SIG-M5 treated with dmso at 0.1 percent for 504 hours (cell line): Measurements from ENCODE around the gene TREML1.

Experiments
- DNase-seq: peaks from one replicate; lab custom pipeline; 2025; ENCODE audit not compliant: unreplicated experiment; lab: John Stamatoyannopoulos, UW

Gene TREML1

DNA sequence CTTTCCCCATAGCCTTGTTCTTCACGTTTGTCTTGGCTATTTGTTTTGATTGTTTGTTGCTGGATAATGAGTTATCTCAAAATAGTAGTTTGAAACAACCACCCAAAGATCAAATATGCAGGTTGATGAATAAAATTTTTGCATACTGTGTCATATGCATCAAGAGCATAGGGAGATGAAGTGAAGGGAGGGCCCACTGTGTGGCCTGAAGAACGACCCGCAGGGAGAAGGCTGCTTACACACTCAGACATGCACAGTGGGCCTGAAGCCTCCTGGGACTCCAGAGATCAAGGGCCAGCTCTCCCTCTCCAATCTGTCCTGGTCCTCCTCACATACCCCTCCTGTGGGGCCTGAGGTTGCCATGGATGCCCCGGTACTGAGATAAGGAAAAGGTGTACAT is 25.0 kb upstream of the TREML1 start:
- no peak for DNase-seq

DNA sequence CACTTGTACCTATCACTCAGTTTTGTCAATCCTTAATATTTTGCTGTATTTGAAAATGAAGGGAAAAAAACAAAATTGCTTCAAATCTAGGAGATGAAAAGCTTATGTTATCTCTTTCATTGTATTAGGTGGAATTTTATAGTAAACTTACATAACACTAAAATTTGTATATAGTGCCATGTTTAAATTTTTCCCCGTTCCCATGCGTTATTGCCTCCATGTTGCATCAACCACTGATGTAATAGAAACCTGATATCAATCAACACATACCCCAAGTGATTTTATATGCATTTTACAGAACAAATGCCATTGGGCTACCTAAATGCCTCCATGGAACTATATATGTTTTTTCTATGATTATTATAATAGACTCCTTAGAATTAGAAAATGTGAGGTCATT is 23.5 kb upstream of the TREML1 start:
- no peak for DNase-seq

DNA sequence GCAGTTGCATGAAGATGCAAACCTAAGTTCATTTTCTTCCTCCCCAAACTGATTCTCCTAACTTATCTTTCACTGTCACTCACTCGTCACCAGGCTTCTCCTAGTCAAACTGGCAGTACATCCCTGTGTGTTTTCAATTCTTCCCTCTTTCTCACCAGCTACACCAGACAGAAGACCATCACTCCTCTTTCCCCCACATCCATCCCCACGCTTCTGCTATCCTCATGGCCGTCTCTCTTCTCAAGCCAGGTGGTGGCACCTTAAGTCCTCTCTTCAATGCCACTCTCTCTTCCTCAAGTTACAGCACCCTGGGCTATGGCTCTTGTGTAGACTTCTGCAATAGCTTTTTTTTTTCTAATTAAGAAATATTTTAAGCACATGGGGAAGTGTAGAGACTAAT is 23.1 kb upstream of the TREML1 start:
- no peak for DNase-seq

DNA sequence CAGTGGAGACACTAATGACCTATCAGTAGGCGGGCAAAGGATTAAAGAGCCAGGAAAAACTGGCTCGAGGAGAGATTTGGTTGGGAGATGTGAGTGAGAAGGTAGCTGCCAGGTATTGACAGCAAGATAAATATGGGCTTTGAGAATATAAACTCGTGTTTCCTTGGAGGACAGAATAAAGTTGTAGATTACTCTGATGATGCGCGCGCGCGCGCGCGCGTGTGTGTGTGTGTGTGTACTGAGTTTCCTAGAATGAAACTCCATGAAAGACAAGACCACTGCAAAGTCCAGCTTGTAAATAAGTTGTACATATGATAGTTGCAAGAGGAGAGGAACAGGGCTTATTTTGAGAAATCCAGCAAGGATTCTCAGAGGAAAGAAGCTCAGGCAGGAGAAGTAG is 22.0 kb upstream of the TREML1 start:
- no peak for DNase-seq

DNA sequence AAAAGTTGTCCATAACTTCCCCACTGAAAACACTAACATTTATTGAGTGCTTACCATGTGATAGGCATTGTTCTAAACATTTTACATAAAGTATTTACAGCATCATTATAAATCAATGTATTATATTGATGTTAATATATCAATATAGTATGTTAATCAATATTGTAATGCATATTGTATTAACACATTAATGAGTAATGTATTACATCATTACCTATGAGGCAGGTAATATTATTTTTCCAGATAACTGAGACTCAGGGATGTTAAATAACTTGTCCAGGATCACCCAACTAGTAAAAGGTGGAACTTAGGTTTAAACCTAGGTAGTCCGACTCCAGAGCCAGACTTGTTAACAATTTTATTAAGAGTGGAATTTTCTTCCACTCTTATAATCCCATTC is 20.9 kb upstream of the TREML1 start:
- no peak for DNase-seq

DNA sequence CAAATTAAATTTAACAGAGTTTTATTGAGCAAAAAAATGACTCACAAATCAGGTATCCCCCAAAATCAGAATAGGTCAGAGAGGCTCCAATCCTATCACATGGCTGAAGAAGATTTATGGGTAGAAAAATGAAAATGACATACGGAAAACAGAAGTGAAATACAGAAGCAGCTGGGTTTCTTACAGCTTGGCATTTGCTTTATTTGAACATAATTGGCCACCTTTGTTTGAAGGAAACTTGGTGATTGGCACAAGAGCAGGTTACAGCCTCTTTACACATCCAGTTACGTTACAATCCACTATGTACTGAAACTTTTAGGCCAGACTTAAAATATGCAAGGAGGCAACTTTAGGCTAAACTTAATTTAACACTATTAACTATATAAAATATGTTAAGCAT is 20.5 kb upstream of the TREML1 start:
- no peak for DNase-seq

DNA sequence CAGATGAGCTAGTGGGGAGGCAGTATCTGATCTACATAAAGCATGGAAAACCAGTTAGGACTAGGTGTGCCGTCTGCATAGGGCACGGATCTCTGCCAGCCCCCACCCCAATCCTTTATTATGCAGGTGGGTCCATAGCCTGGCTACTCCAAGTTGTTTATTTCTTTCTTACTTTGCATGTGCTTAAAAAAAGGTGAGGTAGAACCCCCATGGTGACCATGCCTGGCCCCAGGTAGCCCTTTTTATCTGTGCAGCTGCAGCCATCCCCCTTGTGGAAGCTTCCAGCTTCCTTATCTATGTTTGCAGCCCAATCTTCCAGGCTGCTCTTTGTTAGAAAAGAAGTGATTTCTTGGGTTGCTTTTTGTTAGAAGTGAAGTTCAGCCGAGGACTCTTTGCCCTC is 17.8 kb upstream of the TREML1 start:
- DNase-seq, result no peak

DNA sequence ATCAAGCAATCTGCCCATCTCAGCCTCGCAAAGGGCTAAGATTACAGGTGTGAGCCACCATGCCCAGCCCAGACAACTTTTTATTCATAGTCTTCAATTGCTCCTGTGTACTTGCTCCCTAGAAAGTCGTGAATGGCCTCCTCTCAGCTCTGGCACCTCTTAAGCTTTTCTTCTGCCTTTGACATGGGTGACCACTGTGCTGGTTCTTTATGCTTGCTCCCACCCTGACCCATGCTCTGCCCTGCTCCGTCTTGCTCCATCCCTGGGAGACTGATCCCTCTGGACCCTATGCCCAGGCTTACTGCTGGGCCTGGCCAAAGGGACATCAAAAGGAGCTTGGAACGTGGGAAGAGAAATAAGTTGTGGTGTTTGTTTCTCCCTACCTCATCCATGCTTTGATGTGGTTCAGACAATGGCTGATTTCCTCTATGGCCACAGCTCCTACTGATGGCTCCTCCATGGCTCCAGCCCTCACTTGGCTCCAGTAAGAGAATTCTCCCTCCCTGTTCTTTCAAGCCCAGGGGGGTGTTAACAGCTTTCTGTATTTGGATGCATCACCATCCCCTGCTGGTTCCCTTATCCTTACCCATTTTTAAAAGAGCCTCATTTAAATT is 16.5 kb upstream of the TREML1 start:
- no peak for DNase-seq

DNA sequence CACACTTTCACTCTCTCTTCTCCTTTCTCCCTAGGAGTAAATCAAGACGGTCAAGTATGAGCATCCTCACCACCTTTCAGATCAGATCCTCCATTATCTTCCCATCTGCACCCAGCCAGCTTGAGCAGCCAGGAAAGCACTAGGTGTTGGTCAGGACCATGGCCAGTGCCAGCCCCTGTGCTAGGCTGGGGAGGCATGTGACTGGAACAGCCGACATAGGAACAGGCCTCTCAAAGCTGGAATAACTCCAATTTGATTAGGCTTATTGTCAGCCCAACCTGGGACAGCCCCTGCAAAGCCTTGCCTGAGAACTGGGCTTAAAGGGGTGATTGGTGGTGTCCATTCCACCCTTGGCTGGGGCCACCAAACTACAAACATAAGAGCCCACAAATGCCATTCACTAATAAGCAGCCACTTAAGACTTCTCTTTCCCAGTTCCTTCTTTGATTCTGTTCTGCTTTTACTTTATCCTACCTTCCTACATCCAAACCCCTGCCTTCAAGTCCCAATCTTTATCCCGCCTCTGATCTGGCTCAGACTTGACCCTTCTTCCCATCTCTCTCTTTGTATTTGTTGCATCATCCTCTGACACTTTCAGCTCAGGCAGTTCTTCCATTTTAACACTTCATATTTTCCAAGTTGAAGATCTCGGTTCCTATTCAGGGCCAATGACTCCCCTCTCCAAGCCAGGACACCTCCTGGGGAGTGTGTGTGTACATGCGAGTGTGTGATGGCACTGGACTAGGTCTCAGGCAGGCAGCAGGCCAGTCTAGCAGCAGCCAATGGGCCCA is 13.2 kb upstream of the TREML1 start:
- DNase-seq, result no peak

DNA sequence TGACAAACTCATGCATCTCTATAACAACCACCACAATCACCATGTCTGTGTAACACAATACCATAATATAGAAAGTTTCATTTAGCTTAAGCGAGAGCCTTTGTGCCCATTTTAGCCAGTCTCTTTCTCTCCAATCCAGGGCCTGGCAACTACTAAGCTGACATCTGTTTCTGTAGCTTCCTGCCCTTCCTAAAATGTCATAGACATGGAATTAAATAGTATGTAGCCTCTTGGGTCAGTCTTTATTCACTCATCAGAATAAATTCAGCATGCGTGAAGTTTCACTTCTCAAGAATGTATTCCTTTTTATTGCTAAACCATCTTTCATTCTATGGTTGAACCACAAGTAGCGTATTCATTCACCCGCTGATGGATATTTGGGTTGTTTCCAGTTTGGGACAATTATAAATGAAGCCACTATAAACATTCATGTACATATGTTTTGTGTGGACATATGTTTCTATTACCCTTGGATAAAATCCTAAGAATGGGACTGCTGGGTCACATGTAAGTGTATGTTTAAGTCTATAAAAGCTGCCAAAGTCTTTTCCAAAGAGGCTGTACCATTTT is 10.5 kb upstream of the TREML1 start:
- no peak for DNase-seq

DNA sequence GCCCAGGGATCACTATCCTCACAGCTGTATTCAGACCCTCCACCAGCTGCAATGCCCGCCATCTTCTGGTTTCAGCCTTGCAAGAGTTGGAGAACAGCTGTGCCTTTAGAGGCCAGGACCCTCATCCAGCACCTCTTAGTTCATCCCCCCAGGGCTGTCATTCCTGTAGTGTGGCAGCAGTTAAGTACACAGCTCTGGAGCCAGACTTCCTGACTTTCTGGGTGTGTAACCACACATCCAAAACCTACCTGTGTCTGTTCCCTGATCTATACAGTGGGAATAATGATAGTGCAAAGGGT is 9.2 kb upstream of the TREML1 start:
- DNase-seq, result no peak

DNA sequence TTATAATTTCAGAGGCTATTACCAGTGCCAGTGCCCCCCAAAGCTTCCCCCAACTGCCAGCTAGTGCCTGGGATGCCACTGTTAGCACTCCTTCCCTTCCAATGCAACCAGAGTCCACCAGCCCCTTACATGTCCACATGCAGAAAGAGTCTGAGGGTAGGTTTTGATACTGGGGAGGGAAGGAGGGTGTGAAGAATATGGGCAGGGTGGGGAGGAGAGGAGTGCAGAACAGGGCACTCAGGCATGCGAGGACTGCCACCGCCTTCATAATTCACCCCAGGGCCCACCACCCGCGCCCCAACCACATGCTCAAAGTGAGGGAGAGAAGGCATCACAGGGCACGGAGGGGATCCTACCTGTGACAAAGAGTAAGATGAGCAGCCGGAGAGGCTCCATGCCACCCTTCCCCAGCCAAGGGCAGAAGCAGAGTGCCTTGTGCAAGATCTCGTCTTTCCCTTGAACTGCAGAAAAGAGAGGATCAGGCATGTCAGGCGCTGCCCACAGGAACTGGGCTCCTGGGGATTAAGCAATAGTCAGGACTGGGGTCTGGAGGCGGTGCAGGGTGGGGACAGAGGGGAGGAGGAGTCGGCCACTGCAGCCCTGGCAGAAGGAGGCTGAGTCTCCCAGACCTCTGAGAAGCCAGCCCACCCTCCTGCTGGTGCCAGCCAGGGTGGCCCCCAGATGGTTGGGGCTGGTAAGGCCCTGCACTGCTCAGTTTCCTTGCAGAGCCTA is 8.7 kb upstream of the TREML1 start, which contains the start of gene TREM2:
TREM2 (minus strand) TSS at position 430 of the 732 bp plus-strand sequence; CDS start at position 396, 34 bp downstream.
- peak; percentile 18 for DNase-seq

DNA sequence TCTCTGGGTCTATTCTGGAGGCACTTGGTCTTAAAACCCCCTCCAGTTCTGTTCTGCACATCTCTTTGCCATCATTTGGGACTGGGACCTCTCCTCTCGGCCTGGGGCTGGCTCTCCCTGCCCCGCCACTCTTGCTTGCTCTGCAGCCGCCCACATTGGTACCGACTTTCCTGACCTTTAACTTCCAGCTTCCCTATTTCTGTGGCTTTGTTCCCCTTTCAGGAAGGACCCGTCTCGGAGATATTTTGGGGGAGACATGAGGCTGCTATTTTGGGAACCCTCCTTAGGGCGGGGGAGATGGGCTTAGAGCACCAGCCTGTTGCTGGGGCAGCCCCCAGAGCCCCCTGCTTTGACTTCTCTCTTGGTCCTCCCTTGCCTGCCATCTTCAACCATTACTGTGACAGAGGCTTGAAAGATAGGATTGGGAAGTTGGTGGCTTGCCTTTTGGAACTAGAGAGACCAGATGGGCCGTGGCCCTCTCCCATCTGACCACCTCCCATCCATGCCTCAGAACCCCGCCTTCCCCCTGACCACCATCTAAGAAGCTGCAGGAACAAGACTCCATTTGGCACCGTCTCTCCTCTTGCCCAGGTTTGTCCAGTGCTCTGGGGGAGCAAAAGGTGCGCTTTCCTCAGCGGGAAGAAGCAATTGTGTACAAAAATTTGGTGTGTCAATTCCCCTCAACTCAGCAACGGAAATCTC is 7.9 kb upstream of the TREML1 start:
- peak; percentile 35 for DNase-seq

DNA sequence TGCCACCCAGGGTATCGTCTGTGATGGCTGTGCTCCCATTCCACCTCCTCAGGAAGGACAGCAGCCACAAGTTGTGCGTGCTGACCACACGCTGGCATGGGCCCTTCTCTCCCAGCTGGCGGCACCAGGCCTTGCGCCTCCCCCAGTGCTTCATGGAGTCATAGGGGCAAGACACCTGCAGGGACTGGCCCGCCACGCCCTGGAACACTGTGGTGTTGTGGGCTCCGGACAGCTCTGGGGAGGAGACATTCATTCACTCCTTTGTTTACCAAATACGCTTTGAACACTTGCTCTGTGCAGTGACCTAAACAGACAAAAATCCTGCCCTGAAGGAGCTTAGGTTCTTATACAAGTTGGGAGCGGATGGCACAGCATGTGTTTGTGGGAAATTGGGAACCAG is 7.2 kb upstream of the TREML1 start:
- no peak for DNase-seq

DNA sequence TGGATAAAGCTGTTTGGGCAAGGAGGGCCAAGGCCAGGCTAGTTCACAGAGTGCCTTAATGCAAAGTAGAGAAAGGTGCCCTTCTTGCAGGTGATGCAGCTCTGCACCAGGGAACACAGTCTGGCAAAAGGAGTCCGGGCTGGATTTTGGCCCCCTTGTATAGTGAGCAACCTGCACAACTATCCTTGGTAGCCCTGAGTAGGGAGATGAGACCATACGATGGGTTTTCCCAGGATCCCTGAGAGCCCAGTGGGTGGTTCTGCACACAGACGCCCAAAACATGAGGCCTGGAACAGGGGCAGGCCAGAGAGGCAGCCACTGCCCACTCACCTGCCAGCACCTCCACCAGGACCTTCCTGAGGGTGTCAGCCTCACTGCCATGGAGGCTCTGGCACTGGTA is 6.8 kb upstream of the TREML1 start:
- no peak for DNase-seq

DNA sequence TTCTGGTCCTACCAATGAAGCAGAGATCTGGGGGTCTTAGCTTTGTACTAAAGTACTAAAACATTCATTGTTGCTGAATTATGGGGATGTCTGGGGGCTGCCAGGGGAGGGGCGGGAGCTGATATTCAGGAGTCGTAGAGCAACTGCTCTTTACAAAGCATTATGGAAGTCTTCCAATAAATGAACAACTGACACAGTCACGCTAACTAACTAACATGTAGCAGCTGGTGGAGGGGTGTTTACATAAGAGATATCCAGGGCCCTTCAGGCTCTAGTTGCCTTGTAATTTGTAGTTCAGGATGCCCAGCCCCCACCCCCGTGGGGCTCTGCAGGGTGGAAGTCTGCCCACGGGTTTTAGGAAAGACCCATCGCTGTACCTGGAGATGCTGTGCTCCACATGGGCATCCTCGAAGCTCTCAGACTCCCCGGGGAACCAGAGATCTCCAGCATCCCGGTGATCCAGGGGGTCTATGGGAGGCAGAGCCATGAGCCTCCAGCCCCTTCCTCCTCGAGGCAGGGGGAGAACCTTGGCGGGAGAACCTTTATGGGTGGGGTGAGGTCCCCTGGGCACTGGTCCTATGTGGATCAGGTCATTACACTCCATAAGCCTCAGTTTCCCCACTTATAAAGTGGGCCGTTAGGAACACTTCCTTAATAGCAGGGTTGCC is 5.4 kb upstream of the TREML1 start:
- no peak for DNase-seq

DNA sequence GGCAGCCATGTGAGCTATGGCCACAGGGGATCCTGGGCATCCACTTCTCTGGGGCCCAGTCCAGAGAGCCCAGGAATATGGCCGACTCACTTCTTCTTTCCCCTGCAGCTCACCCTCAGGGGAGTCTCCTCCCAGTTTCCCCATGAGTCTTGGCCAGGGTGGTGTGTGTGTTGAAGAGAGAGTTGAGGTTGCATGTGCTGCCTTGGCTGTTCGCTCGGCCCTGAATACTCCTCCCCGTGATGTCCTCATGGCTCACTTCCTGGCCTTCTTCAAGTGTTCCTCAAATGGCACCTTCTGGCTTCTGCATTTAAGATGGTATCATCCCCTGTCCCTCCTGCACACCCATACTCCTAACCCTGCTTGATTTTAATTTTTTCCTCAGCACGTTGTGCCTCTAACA is 3.2 kb upstream of the TREML1 start:
- DNase-seq, result peak; percentile 16

DNA sequence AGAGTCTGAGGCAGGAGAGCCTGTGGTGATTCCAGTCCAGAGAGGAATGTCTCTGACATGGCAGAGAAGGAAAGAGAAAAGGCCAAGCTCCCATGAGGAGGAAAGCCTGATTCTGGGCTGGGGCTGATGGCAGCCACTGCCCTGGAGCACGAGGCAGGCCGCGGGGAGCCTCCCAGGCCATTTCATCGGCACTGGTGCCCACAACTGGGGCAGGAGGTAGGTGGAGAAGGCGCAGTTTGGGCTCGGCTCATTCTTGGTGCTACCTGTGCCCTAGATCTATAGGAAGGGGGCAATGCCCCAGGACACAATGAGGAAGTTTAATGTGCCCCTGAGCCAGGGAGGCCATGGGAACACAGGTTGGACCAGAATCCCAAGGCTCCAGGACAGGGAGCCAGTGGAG is 2.6 kb upstream of the TREML1 start:
- DNase-seq, result no peak

DNA sequence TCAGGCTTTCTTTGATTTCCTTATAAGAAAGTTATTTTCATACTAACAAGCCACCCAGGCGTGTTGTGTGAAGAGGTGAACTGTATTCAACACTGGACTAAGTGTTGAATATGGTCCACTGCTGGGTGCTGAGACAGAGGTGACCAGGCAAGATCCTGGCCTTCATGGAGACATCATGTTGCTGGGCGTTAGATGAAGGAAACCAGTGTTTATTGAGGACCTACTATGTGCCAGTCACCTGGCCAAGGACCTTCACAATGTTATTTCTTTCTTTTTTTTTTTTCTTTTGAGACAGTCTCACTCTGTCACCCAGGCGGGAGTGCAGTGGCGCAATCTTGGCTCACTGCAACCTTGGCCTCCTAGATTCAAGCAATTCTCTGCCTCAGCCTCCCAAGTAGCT is 1.9 kb upstream of the TREML1 start:
- no peak for DNase-seq

DNA sequence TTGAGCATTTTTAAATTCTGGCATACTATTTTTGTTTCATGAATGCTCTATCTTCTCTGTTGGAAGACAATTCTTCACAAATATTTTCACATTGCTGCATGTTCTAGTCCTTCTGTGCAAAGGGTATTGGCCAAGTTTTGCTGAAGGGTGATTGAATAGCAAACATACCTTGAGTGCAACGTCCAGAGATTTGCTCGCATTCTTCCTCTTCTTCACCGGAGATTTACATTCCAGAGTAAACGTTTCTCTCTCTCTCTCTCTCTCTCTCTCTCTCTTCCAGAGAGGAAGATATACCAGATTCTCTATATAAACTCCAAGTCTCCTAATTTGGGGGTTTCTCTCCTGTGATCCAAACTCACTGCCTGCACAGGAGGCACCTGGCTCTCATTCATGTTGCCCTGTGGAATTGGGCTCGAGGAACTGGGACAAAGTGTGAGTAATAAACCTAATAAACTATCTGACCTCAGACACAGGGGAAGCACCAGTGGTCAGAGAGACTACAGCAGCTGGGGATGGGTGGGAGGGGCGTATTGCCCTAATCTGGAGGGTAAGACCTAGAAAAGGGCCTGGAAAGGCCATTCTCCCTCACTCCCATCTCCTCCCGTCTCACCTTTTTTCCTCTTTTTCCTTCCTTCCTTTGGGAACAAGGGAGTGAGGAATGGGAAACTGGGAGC is 1.1 kb upstream of the TREML1 start:
- DNase-seq, result no peak
